Stimulated activated CD8-positive, alpha-beta memory T cell treated with anti-CD3 and anti-CD28 coated beads, Interleukin-7, amount 100 ng/mL, for 1 hour (primary cell): Measurements from ENCODE around the gene TMEM229B.

Experiments
- DNase-seq, 2 donors: peaks; one replicate each; pipeline ENCODE4 v3.0.0-alpha.2; 2020; ENCODE audit warnings: low read depth in 2 of 2

Gene TMEM229B

GRCh38 chr14:67424539-67424938 lies 64.0 kb downstream of the TMEM229B start:
- DNase-seq, result no peak

GRCh38 chr14:67423424-67423823 lies 65.1 kb downstream of the TMEM229B start:
- no peak for DNase-seq

- DNase-seq, result no peak
Measured at GRCh38 chr14:67421356-67422224, 66.9 kb downstream of the TMEM229B start.
